Tibial artery (tissue), 4 donors: ENCODE data around the gene KCP.

Source experiments
- DNase-seq, 2 donors: peaks; one replicate each; pipeline ENCODE4 v3.0.0-alpha.2; 2019
- H3K27ac ChIP-seq, 2 donors: fragments of 200-600 bp; sonication (generic) in 1 of 2; 1 replicate in 1 of 2; 2 replicates in 1 of 2; pipeline ENCODE4 v1.5.1; 2018 to 2019; ENCODE audit warnings: mild to moderate bottlenecking in 1 of 2
- H3K27me3 ChIP-seq, 2 donors: fragments of 200-600 bp; sonication (generic) in 1 of 2; one replicate each; pipeline versions ENCODE4 v1.5.1 to v1.6.0; 2016 to 2019
- H3K36me3 ChIP-seq, 3 donors: fragments of 200-600 bp; sonication (generic) in 2 of 3; one replicate each; pipeline ENCODE4 v1.5.1; 2016 to 2019; ENCODE audit warnings: mild to moderate bottlenecking in 2 of 3
- H3K4me1 ChIP-seq, 4 donors: fragments of 200-600 bp; sonication (generic) in 2 of 4; 1 replicate in 3 of 4; 2 replicates in 1 of 4; pipeline ENCODE4 v1.5.1; 2016 to 2019
- H3K4me3 ChIP-seq, 2 donors: fragments of 200-600 bp; sonication (generic) in 1 of 2; 1 replicate in 1 of 2; 2 replicates in 1 of 2; pipeline ENCODE4 v1.5.1; 2018 to 2019; ENCODE audit warnings: mild to moderate bottlenecking in 2 of 2
- H3K9me3 ChIP-seq, 3 donors: fragments of 200-600 bp; sonication (generic) in 1 of 3; one replicate each; pipeline ENCODE4 v1.5.1; 2016 to 2019
- CTCF ChIP-seq, 2 experiments: fragments of 200-600 bp in 1 of 2; fragments of 450-650 bp in 1 of 2; IDR thresholded peaks; one replicate each; pipeline ENCODE4 v1.5.1; 2017 to 2019; ENCODE audit warnings: antibody characterized with exemption in 2 of 2, mild to moderate bottlenecking in 1 of 2, moderate library complexity in 1 of 2
- intact Hi-C: fragments of 100-400 bp; cut with DNase I; formaldehyde crosslinking; loops from one replicate; pipeline ENCODE4 v1.15.0; 2023; ENCODE audit warnings: low total_unique reads

Gene KCP

GRCh38 chr7:128849804-128850490 is 60.6 kb downstream of the KCP start:
- Histone ChIP-seq H3K4me3 (no peak overlapping the region), H3K27ac (no peak overlapping the region), H3K4me1 (no peaks in the 10 kb centered on the region), H3K36me3 (peaks cover 64 to 100% (median 97%) of the 10 kb centered on the region in 3 donors), H3K27me3 (no peaks in the 10 kb centered on the region), H3K9me3 (no peaks in the 10 kb centered on the region)
- intact Hi-C loops = no loop called here
- no peak for DNase-seq
- no peak for TF ChIP-seq CTCF (IDR thresholded peaks at IDR 0.05)

DNA sequence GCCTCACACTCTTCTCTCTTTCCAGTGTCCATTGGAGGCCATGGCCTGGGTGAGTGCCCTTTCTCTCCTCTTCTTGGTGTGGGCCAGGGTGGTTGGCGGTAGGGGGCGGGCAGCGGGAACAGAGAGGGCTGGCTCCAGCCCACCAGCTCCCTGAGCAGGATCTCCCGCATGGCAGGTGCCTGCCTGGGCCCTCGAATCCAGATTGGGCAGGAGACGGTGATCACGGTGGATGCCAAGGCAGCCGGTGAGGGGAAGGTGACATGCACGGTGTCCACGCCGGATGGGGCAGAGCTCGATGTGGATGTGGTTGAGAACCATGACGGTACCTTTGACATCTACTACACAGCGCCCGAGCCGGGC is 61.4 kb downstream of the KCP start:
- H3K27me3 ChIP-seq = no peaks in the 10 kb centered on the region
- H3K9me3 ChIP-seq = no peaks in the 10 kb centered on the region
- H3K36me3 ChIP-seq = peaks cover 64 to 100% (median 96%) of the 10 kb centered on the region in 3 donors
- TF ChIP-seq CTCF (IDR thresholded peaks at IDR 0.05) = no peak
- H3K4me1 ChIP-seq = no peaks in the 10 kb centered on the region
- intact Hi-C loops = no loop called here
- no peak overlapping the region for H3K4me3 ChIP-seq
- DNase-seq = no peak
- H3K27ac ChIP-seq = no peak overlapping the region

- no peak for TF ChIP-seq CTCF (IDR thresholded peaks at IDR 0.05)
- intact Hi-C loops = no loop called here
- H3K36me3 ChIP-seq = peaks cover 58 to 100% (median 96%) of the 10 kb centered on the region in 3 donors
Measured at GRCh38 chr7:128848289-128849155, 62.0 kb downstream of the KCP start.

DNA sequence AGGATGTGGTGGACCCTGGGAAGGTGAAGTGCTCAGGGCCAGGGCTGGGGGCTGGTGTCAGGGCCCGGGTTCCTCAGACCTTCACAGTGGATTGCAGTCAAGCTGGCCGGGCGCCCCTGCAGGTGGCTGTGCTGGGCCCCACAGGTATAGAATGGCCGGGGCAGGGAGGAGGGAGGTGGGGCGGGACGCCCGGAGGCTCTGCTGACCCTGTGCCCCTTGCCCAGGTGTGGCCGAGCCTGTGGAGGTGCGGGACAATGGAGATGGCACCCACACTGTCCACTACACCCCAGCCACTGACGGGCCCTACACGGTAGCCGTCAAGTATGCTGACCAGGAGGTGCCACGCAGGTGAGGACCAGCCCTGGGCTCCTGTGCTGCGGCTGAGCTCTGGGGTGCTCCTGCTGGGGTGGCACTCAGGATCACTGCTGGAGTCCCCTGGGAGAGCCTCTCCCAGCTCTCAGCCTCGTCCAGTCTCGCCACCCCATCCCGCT is 62.7 kb downstream of the KCP start:
- no peak for TF ChIP-seq CTCF (IDR thresholded peaks at IDR 0.05)
- Histone ChIP-seq H3K27ac (no peak overlapping the region), H3K9me3 (no peaks in the 10 kb centered on the region), H3K36me3 (peaks cover 56 to 100% (median 96%) of the 10 kb centered on the region in 3 donors), H3K4me3 (no peak overlapping the region), H3K27me3 (no peaks in the 10 kb centered on the region), H3K4me1 (no peaks in the 10 kb centered on the region)
- no peak for DNase-seq
- intact Hi-C loops = no loop called here

More at GRCh38 chr7:128848289-128849155, 62.0 kb downstream of the KCP start:
- no peak for DNase-seq
- Histone ChIP-seq H3K4me1 (no peaks in the 10 kb centered on the region), H3K27ac (no peak overlapping the region), H3K4me3 (no peak overlapping the region), H3K9me3 (no peaks in the 10 kb centered on the region), H3K27me3 (no peaks in the 10 kb centered on the region)

- no peak for TF ChIP-seq CTCF (IDR thresholded peaks at IDR 0.05)
- Histone ChIP-seq H3K9me3 (no peaks in the 10 kb centered on the region), H3K4me1 (peaks cover 0 to 2% (median 0%) of the 10 kb centered on the region in 4 donors), H3K36me3 (peaks cover 51 to 99% (median 94%) of the 10 kb centered on the region in 3 donors), H3K4me3 (no peak overlapping the region), H3K27me3 (no peaks in the 10 kb centered on the region), H3K27ac (no peak overlapping the region)
- no peak for DNase-seq
- intact Hi-C loops = no loop called here
Measured at GRCh38 chr7:128846781-128847444, 63.6 kb downstream of the KCP start.
